ENCODE results near the gene DNAL1.
A peak's percentile ranks its signal among the peaks of the same experiment; 100 is the strongest.

DNAL1 gene

DNA sequence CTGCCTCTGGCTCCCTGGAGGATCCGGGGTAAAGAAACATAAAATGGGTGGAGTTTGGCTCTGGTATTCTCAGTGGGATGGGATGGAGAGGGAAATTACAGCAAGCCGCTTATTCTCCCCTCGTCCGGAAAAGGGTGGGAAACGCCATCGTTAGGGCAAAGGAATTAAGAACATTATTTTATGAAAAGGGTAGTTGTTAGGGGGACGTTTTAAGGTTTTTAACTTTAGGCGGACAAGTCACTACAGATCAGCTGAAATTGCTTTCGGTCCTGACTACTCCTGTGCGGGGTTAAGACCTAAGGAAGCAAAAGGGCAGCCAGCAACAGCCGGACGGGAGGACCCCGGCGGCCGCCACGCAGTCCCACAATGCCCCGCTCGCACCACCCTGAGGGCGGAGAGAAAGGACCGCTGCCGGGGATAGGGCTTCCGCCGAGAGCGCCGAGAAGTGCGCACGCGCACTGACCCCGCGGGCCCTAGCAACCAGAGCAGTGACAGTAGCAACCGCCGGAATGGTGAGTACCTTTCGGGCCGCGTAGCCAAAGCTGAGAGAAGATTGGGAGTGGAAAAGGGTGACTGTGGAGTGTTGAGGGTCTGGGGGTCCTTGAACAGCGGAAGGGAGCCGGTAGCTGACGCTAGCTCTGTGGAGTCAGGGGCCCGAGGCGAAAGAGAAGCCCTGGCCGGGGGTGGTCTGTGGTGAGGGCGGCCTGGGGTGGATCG is at the start of gene DNAL1:
Gene DNAL1, plus strand, starts transcription at position 456 of the 717 bp plus-strand sequence. Its CDS starts 54 bp downstream, at position 510.
- H3K4me3 ChIP-seq (ENCODE audit: low read length) = peak within 1 kb of the TSS; percentile 92
- no peak for TF ChIP-seq CTCF (IDR thresholded peaks at IDR 0.05; ENCODE audit: insufficient read depth, low read depth, low read length, missing control alignments)
- DNase-seq (ENCODE audit: low read depth) = peak; percentile 84

DNA sequence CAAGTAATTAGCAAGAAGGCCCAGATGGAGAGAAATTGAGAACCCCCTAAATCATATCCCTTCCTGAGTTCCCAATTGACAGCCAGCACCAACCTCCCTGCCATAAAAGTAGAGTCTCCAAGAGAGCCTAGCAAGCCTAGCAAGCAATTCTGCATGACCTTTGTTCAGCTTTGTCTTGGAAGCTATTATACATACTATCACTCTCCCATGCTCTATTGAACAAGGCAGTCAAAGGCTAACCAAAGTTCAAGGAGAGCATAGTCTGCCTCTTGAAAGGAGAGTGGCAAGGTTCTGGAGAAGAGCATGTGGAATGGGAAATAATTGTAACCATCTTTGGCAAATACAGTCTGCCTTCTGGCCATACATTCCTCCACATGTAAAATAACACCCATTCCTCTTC is 45.3 kb upstream of the DNAL1 start:
- DNase-seq (ENCODE audit: low read depth) = no peak
- H3K4me3 ChIP-seq (ENCODE audit: low read length) = no peak overlapping the region
- no peak for TF ChIP-seq CTCF (IDR thresholded peaks at IDR 0.05; ENCODE audit: insufficient read depth, low read depth, low read length, missing control alignments)

DNA sequence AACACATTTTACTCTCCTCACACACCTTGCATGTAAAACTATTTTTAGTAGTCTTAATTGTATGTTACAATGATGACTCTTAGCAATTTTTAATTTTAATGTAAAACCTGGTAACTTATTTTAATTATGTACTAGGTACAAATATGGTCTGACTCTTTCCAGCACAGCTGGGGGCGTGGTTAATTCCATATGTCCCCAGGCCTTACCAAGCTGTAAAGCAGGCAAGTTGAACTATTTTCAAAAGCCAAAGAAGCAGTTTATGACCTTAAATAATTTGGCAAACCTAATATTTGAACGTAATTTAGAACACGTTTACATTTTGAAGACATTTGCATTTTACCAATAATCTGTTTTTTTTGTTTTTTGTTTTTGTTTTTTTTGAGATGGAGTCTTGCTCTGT is 41.8 kb upstream of the DNAL1 start:
- DNase-seq (ENCODE audit: low read depth) = peak; percentile 23

GRCh38 chr14:73606271-73606670 is 38.5 kb upstream of the DNAL1 start:
- TF ChIP-seq CTCF (IDR thresholded peaks at IDR 0.05; ENCODE audit: insufficient read depth, low read depth, low read length, missing control alignments) = no peak
- H3K4me3 ChIP-seq (ENCODE audit: low read length) = no peak overlapping the region
- no peak for DNase-seq (ENCODE audit: low read depth)

More for the DNA sequence above, 41.8 kb upstream of the DNAL1 start:
- no peak overlapping the region for H3K4me3 ChIP-seq (ENCODE audit: low read length)
- TF ChIP-seq CTCF (IDR thresholded peaks at IDR 0.05; ENCODE audit: insufficient read depth, low read depth, low read length, missing control alignments) = no peak

DNA sequence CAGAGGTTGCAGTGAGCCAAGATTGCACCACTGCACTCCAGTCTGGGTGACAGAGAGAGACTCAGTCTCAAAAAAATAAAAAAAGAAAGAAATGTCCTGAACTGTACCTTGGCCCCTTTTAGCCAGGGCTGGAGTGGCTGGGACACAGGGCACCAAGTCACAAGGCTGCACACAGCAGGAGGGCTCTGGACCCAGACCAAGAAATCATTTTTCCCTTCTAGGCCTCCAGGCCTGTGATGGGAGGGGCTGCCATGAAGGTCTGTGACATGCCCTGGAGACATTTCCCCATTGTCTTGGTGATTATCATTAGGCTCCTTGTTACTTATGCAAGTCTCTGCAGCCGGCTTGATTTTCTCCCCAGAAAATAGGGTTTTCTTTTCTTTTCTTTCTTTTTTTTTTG is 37.5 kb upstream of the DNAL1 start:
- DNase-seq (ENCODE audit: low read depth) = no peak
- no peak overlapping the region for H3K4me3 ChIP-seq (ENCODE audit: low read length)
- no peak for TF ChIP-seq CTCF (IDR thresholded peaks at IDR 0.05; ENCODE audit: insufficient read depth, low read depth, low read length, missing control alignments)

GRCh38 chr14:73610687-73611086 is 34.1 kb upstream of the DNAL1 start:
- DNase-seq (ENCODE audit: low read depth) = no peak
- TF ChIP-seq CTCF (IDR thresholded peaks at IDR 0.05; ENCODE audit: insufficient read depth, low read depth, low read length, missing control alignments) = no peak
- no peak overlapping the region for H3K4me3 ChIP-seq (ENCODE audit: low read length)
